DMS 273 treated with DMSO at 0.1 percent for 48 hours (cell line): Measurements from ENCODE around the gene SORCS2.
"Not testable (repeated sequence)": the region's sequence is repeated elsewhere in the genome, so short reads cannot be mapped to it uniquely, and the experiment has no call there.

Experiments used
- DNase-seq: peaks from one replicate; lab custom pipeline; 2025; lab: John Stamatoyannopoulos, UW

The SORCS2 gene

DNA sequence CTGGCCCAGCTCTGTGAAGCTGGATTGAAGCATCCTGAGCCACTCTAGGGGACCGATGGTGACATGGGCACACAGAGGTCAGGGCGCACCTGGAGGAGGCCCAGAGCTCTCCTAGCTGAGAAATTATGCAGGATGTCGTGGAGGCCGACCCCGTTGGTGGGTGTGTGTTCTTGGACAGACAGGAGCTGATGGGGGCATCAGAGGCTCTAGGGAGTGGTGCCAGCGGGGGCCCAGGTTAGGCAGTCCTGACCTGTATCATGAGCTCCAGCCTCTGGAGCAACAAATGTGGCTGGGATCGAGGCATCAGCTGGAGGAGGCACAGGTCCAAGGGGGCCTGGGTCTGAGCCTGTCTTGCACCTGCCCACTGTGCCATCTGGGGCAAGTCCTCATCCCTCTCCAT lies 367.0 kb downstream of the SORCS2 start:
- DNase-seq, result no peak

DNA sequence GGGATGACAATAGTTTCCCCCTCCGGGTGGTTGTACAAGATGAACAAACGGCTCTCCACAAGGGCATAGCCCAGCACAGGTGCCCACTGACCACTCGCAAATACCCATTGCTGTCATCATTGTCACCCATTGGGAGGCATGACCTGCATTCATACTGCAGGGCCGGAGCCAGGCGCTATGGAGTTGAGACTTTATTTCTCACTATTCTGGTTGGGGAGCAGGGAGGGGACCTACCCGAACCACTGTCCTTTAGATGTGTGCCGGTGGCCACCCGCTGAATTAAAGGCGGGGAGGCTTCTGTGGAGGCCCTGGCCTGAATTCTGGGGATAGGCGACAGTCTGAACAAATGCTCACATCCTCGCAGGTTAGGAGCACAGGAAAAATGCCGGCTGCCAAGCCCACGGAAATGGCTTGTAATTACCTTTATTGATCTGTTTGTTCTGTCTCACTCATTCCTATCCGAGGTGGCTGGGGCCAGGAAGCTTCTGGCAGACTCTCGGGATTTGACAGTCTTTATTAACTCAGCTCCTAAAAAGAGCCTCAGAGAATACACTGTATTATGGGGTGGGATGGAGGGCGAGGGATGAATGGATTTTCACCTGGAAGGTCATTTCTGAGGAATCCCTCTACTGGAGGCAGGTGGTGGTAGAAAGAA lies 367.5 kb downstream of the SORCS2 start:
- no peak for DNase-seq

DNA sequence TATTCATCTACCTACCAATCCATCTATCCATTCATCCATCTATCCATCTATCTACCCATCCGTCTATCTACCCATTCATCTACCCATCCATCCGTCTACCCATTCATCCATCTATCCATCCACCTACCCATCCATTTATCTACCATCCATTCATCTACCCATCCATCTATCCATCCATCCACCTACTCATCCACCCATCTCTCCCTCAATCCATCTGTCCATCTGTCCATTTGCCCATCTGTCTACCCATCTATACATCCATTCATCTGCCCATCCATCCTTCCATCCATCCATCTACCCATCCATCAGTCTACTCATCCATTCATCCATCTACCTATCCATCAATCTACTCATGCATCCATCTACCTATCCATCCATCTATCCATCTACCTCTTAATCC lies 369.2 kb downstream of the SORCS2 start:
- no peak for DNase-seq

DNA sequence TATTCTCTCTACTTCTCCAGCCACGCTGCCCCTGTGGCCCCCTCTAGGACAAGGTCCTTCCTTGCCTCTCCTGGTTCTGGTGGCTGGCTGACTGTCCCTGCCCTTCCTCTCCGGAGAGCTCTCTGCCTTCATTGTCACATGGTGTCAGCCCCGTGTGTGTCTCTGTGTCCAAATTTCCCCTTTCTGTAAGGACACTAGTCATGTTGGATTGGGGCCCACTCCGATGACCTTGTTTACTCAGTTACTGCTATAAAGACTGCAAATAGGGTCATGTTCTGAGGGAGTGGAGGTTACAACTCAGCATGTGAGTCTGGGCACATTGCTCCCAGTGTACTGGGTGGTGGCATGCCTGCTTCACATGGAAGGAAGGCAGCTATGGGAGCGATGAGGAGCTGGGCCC lies 371.9 kb downstream of the SORCS2 start:
- no peak for DNase-seq

DNA sequence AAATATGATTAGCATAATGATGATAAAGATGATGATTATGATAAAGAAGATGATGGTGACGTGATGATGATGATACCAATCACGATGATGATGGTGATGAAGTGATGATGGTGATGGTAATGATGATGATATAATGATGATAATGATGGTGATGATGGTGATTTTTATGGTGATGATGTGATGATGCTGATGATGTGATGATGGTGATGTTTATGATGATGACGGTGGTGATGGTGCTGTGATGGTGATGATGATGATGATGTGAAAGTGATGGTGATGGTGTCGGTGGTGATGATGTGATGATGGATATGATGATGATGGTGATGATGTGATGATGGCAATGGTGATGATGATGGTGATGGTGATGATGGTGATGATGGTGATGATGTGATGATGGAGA lies 373.1 kb downstream of the SORCS2 start:
- no peak for DNase-seq

DNA sequence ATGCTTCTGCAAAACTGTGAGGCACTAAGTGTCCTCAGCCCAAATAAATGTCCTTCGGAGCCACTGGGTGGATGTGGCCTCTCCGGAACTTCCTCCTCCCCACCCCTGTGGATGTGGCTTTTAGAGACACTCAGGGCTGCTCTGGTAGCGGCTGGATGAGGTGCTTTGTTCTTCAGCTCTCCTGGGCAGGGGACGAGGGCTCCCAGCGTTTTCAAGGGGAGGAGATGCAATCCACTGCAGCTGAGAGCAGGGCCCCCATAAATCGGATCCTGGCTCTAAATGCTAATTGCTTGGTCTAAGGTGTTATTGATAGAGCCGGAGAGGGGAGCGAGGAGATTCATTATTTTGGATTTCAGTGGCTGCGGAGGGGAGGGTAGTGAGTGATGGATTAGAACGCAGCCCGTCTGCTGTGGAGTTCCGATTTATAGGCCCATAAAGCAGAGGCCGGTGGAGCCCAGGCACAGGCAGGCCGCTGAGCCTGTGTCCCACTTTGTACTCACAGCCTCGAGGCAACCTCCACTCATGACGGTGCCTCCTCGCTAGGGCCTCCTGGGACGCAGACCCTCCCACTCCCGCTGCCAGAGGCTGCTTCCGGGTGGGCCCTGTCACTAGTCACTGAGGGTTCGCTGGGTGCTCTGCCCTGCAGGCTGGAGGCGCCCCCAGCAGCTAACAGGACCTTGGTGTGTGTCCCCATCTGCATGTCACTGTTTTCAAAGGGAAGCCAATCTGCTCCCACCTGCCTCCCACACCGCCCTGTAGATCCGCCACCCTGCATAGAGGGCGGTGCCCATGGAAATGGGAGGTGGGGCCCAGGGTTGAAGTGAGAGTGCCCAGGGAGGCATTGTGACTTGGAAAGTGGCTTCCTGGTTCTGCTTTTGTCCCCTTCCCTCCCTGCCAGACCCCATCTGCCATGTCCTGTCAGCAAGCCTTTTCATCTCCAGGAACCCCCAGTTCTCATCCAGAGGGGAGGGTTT lies 377.8 kb downstream of the SORCS2 start:
- no peak for DNase-seq

DNA sequence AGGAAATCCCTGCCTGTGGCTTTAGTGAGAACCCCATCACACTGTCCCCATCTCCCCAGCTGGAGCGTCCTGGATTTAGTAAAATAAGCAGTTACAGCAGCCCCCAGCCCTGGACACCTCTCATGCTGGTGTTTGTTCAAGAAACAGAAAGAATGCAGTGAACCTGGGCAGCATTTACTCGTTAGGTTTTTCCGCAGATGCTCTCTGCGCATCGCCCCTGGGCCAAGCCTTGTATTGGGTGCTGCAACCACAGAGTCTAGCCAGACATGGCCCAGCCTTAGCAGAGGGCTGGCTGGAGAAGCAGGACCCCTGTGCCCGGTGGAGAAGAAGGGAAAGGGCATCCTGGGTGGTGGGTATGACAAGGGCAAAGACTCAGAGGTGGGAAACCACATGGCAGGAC lies 378.7 kb downstream of the SORCS2 start:
- no peak for DNase-seq

DNA sequence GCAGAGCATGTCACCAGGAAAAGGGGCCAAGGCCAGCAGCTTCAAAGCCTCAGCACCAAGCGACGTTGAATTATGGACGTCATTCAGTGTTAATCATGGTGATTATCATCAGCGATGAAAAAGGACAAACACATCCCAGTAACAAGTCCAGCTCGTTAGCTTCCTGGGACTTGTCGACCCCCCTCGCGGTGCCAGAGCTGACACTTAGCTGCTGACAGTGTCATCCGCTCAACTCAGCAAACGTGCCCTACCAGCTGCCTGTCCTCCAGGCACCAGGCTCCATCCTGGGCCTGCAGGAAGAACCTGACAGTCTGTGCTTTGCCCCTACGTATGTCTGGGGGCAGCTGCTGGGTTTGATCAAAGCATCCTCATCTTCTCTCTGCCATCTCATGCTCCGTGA lies 379.4 kb downstream of the SORCS2 start:
- no peak for DNase-seq

DNA sequence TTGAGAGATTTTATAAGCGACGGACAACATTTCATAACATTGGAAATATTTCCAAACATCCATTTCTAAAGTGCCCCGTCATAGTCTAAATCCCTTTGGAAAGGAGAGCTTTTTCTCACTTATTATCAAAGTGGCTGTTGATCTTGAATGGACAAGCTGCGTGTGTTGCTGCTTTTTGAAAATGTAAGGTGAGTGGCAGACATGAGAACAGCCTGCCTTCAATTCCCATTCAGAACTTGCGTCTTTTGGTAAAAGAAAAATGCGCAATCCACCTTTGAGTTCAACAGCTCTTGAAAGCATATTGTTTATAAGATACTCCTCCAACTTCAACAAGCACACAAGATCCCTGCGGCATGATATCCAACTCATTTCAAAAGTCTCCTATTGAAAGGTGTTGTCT lies 380.6 kb downstream of the SORCS2 start:
- no peak for DNase-seq

DNA sequence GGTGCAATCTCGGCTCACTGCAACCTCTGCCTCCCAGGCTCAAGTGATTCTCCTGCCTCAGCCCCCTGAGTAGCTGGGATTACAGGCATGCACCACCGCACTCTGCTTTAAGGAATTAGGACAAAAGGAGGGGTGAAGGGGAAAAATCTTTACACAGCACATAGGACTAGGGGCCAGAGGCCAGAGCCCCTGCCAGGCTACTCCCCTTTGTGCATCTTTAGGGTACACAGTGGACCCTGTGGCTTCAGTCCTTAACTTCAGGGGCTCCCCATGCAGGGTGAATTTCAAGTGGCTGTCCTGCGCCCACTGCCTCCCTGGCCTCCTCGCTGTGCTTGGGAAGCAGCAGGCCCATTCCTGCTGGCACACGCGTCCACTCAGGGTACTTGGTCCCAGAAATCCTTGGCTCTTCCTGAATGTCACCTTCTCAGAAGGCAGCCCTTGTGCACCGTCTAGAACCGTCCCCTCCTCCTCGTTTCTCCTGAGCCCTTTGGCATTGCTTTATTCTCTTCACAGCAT lies 381.3 kb downstream of the SORCS2 start:
- DNase-seq, result no peak

DNA sequence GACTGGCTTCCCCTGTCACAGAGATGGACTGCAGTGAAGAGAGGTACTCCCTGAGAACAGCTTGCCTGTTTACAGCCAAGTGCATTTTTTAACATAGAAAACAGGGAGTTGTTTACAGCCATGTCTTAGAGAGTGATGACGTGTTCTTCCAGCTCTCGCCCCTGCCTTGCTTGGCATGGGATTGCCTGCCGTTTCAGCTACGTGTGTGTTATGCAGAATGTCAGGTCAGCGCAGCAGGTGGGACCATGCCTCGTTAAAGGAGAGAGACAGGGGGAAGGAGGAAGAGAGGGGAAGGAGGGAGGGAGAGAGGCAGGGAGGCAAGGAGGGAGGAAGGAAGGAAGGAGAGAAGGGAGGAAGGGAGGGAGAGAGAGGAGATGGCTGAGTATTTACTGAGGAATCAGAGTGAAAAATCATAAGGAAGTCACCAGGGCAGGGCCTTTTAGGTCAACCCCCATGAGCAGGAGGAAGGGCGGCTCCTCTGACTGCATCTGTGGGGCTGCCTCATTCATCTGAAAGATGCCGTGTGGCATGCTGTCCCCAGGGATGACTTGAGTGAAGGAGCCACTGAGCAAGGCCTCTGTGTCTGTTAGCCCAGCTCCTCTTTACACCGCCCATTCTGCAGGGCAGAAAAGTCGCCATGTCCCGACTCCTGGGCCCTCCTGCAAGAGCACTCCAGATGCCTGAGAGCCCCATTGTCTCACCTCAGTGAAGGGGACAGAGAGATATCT lies 382.1 kb downstream of the SORCS2 start:
- DNase-seq, result no peak

DNA sequence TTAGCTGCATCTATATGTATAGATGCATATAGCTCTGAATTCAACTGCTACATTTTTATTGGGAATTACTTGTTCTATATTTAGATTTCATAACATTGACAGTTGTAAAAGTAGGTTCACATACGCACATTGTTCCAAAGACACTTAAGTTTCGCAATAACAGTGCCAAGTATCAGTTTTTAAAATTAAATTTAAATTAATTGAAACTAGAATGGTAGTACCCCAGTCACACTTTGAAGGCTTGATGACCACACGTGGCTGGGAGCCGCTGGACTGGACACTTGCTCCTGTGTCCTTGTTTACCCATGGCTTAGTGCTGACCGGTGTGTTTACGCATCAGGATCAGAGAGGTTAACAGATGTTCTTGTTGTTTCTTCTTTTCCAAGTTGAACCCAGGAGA lies 383.1 kb downstream of the SORCS2 start:
- DNase-seq, result no peak

DNA sequence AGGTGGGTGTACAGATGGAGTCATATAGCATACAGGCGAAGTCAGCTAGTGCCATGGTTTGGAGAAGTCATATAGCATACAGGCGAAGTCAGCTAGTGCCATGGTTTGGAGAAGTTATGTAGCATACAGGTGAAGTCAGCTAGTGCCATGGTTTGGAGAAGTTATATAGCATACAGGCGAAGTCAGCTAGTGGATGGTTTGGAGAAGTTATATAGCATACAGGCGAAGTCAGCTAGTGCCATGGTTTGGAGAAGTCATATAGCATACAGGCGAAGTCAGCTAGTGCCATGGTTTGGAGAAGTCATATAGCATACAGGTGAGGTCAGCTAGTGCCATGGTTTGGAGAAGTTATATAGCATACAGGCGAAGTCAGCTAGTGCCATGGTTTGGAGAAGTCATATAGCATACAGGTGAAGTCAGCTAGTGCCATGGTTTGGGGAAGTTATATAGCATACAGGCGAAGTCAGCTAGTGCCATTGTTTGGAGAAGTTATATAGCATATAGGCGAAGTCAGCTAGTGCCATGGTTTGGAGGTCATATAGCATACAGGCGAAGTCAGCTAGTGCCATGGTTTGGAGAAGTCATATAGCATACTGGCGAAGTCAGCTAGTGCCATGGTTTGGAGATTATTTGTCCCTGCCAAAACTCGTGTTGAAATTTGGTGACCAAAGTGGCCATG lies 385.2 kb downstream of the SORCS2 start:
- not testable (repeated sequence) for DNase-seq

DNA sequence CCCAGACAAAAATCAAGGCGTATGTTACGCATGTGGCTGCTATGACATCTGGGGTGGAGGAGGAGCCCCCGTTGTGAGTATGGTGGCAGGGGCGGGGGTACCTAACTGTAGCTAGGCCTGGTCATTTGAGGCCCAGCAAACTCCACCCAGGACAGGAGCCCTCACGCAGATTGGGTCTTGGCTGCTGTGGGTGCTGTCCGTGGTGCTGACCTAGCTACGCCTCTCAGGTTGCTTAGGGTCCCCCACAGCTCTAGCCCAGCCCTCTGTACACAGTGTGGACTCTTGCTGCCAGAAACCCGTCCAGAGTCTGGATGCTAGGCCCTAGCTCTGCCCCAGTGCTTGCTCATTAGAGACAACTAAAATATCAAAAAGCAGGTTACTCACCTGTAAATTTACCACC lies 389.1 kb downstream of the SORCS2 start:
- no peak for DNase-seq

DNA sequence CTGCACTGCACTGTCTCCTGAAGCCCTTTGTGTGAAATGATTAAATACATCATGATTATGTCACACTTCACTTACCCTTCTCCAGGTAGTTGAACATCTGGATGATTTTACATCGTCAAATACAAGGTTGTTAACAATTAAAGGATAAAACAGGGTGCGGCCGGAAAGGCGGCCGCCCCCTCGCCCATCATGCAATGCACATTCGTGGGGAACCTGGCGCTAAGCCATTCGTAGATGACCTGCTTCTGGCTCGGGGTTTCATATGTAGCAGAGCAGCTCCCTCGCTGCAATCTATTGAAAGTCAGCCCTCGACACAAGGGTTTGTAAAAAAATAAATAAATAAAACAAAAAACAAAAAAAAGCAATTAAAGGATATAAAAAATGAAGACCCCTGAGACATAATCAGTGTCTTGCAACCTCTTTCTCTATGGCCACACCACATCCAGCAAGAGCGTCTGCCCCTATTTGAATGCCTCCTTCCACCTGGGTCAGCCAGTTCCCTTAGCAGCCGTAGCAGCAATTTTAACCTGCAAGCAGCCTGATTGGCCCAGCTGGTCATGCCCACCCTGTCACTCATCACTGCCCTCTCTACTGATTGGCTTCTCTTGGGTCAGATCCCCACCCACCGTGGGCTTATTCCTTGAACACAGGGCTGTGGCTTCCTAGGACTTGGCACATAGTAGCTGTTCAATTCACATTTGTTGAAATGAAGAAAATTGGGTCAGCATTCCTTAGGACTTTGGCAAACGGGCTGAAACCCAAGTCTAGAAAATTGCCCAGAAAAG lies 390.2 kb downstream of the SORCS2 start:
- no peak for DNase-seq

DNA sequence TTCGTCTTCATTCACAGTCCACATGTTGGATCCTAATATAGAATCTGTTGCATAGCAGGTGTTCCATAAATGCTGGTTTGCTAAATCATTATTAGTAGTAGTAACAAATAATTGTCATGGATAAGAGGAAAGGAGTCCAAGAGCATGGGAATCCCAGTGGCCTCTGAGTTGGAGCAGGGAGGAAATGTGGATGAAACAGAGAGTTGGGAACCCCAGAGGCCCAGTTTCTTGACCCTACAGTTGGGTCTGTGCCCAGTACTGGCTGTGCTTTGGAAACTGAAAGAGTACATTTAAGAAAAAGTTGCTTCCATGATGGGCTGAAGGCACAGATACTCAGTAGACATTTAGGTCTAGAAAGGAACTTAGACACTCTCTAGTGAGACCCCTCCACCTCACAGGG lies 391.8 kb downstream of the SORCS2 start:
- no peak for DNase-seq

DNA sequence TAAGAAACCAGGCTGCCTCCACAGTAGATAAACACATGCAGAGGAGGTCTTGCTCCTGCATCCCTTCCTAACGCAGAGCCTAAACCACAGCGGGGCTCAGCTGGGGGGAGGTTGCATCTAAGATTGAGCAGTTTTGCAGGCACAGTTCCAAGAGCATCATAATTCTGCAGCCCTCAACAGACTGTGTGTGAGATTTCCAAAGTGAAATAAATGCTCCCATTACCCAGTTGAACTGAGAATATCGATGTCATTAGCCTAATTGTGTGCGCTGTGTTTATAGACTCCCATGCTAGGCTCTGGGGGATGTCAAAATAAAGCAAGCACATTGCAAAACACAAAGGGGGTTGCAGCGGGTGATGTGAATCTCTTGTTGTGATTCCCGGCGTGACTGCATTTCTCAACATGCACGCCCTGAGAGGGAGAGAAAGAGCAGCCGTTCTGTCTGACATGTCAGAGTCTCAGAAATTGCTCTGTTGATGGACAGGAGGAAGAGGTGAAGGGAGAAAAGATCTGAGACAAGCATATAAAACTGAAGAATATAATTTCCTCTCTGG lies 392.3 kb downstream of the SORCS2 start:
- DNase-seq, result no peak

DNA sequence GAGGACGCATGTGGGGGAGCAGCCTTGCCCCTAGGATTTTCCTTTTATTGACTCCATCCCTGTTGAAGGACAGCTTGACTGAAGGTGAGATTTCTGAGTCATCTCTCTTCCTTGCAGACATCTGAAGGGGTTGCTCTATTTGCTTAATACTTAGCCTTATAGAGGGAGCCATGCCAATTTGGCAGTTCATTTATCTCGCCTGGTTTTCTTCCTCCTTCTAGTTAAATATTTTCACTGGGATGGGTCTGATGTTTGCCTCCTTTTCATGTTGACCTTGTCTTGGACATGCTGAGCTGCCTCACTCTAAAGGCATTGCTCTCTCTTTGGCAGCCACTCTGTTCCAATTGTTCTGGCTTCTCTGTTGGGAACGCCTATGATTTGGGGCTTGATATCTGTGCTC lies 393.4 kb downstream of the SORCS2 start:
- no peak for DNase-seq

DNA sequence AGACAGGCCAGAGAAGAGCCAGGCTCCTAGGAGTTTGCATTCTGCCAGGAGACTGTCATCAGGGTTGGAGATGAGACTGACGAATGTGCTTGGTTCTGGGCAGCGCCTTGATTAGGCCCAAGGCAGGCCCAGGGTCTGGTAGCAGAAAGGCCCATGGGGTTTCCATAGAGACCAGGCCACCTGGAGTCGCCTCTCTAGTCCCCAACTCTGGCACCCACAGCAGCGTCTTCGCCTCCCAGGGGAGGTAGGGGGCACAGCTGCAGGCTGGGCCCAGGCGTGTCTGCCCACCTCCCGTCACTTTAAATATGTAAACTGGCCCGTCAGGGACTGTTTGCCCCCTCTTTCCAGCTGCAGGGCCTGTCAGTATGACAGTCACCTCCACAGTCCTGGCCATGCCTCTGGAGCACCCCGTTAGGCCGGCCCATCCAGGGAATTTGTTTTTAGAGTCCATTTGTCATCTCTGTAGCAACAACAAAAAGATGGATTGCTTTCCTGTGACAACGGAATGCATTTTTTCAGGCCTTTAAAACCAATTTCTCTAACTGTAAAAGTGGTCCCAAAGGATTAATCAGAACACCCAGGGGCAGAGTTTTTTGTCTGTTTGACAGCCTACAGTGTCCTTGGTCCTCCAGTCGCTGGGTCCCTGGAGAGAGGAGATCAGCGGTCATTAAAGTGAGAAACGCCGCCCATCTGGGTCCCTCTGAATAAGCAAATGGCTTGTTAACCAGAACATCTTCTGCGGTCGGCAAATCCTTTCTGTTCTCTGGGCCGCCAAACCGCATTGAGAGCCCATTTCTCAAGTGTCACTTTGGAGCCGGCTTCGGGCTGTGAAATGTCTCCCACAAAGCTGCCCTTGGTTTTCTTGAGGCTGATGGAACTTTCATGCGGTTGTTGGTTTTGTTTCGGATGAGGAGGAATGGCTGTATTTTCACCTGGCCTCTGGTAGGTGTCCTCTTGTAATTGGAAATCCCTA lies 395.4 kb downstream of the SORCS2 start:
- no peak for DNase-seq

DNA sequence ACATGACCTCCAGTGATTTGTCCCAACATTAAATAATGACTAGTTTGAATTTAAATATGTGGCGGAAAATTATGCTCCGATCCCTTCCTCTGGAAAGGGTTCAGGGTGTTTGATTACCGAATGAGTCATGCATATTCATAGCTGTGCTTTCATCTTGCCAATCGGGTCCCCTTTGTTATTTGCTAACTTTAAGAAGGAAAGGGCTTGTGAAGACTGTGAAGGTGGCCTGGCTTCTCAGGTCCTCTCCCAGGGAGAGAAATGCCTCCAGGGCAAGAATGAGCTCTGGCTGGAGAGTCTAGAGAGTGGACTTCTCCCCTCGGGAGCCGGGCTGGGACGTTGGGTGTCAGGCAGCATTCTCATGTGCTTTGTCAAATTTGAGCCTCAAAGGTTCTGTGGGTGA lies 397.9 kb downstream of the SORCS2 start:
- no peak for DNase-seq
